Lung microvascular endothelial cell (primary cell): ENCODE measurements around the gene HMX2. TPM values are rescaled to one million over a fixed set of nuclear protein-coding genes. Genes with fewer than 3 reads are reported as not detected.

Source experiments
- DNase-seq, 2 donors: peaks; one replicate each; pipeline versions ENCODE4 v3.0.0 to v3.0.0-alpha.2; 2010; ENCODE audit warnings: low read depth in 2 of 2
- total RNA-seq: library from RNA; depleted of rRNA; stranded (reverse); fragments of >200 nt; gene quantifications from 2 replicates; pipeline ENCODE4 v1.2.1, GENCODE V29; 2014

Gene HMX2
- total RNA-seq, 1 donor from 2014 or later = not detected

DNA sequence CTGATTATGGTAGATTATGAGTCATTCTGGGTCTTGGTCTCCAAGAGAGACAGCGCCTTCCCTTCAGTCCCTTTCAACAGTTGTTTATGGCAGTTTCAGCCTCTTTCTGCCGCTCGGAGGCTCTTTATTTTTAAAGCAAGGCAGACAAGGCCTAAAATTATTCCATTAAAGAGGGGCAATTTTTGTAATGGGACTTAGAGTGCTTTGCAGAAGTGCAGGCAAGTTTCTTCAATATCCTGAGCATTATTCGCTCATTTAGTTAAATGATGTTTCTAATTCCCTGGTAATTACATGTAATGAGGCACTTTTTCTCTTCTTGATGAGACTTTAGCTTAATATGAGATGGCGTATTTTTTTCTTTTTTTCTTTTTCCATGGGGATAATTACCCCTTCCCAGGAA, 39.8 kb downstream of the HMX2 start:
- no peak for DNase-seq

DNA sequence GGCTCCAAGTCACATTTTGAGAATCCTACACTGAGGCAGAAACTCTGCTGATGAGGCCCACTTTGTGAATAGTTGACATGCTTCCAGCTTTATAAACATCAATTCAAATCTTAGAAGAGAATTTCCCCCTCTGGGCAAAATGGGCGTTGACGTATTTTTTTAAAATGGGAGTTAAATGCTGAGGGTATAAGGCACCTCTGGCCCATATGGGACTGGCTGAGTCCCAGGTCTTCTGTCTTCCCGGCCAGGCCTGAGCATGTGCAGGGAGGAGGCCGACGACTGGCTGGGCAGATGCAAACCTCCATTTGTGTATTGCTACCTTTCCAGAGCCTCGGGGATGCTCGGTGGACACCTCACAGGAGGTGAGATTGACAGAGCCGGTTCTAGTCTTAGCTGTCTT, 44.0 kb downstream of the HMX2 start:
- DNase-seq = no peak

DNA sequence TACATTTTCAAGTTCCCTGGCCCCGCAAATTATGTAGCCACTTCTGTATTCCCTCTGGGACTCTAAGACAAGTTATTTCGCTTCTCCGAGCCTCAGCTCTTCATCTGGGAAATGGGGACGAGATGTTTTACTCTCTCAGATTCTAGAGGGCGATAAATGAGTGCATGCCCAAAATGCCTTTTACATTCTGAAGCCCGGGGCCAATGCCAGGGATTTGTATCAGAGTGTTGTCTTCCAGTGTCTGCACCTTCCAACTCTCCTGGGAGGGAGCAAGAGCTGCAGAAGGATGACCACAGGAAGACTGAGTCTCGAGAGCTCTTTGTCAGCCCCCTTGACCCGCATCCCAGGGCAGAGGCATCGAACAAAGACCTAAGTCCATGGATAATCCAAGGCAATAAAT, 46.1 kb downstream of the HMX2 start:
- no peak for DNase-seq

Other genes with a start within 250 kb of the HMX2 start
- gene FAM24A, start 237.5 kb upstream of the HMX2 start, total RNA-seq = not detected in 2 replicates
- gene C10orf88, start 193.9 kb upstream of the HMX2 start, total RNA-seq = 12.6 and 15.9 TPM in 2 replicates
- gene PSTK, start 167.7 kb upstream of the HMX2 start, total RNA-seq = 2.4 and 2.8 TPM in 2 replicates
- gene IKZF5, start 139.3 kb upstream of the HMX2 start, total RNA-seq = 1.7 and 2.2 TPM in 2 replicates
- 3.2 and 3.9 TPM in 2 replicates for gene ACADSB, start 139.1 kb upstream of the HMX2 start, total RNA-seq
- gene HMX3, start 12.2 kb upstream of the HMX2 start, total RNA-seq = not detected in 2 replicates
- 131 and 163 TPM in 2 replicates for gene BUB3, start 6.3 kb downstream of the HMX2 start, total RNA-seq